ENCODE data around the gene TNNI3. TPM values are rescaled to one million over a fixed set of nuclear protein-coding genes. Genes with fewer than 3 reads are reported as not detected.

The TNNI3 gene
- total and polyA plus RNA-seq, 9 of the 15 experiments (the other 6 are each of a cell fraction or from before 2014, with no cell fraction given), result 4.7 to 158 (median 42.0) TPM

DNA sequence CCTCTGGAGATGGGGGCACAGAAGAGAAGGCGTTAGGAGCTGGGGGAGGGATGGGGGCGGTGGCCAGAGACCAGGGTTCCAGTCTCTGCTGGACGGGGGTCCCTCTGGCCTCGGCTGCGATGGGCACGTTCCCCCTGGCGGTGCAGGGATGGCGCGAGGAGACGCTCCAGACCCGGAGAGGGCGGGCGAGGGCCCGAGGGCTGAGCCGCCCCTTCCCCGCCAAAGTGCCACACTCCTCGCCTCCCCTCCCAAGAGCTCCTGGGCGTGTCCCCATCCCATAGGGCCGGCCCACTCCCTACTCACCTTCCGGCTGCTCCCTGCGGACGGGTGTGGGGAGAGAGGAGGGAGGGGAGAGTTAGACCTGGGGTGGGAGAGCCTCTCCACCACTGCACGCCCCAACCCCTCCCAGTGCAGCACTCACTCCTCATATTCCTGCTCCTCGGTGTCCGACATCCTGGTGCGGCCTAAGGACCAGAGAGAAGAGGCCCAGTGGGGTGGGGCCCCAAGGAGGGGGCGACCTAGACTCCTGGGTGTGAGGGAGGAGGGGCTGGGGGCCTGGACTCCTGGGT lies 10.7 kb downstream of the TNNI3 start (continued):
- TF ChIP-seq ZBTB40 (IDR thresholded peaks at IDR 0.05) (peak; percentile 44; the same call in 1 of the 2 replicates), ZBTB40 (CRISPR knock-in tag; IDR thresholded peaks at IDR 0.05) (no peak), MTA3 (IDR thresholded peaks at IDR 0.05; ENCODE audit: borderline replicate concordance) (peak; percentile 63; the same call in 1 of the 2 replicates), ZBTB2 (IDR thresholded peaks at IDR 0.05) (peak; percentile 63; the same call in 1 of the 2 replicates), PHB2 (IDR thresholded peaks at IDR 0.05; ENCODE audit: low read depth) (no peak), ETV6 (IDR thresholded peaks at IDR 0.05; ENCODE audit: borderline replicate concordance in 1 of 2, low read depth in 2 of 2, low read length in 1 of 2) (0 out of 4 replicates have a peak, but pooled peaks of 1 of the 2 experiments have one; percentile 33), ETV6 (CRISPR knock-in tag; IDR thresholded peaks at IDR 0.05; ENCODE audit: borderline replicate concordance) (no peak), BCOR (IDR thresholded peaks at IDR 0.05) (peak; percentile 22; the same call in 1 of the 2 replicates), PHF8 (IDR thresholded peaks at IDR 0.05; ENCODE audit: borderline replicate concordance, low read length) (peak; percentile 61; the same call in 1 of the 2 replicates)
- TF ChIP-seq, protein P1, sequence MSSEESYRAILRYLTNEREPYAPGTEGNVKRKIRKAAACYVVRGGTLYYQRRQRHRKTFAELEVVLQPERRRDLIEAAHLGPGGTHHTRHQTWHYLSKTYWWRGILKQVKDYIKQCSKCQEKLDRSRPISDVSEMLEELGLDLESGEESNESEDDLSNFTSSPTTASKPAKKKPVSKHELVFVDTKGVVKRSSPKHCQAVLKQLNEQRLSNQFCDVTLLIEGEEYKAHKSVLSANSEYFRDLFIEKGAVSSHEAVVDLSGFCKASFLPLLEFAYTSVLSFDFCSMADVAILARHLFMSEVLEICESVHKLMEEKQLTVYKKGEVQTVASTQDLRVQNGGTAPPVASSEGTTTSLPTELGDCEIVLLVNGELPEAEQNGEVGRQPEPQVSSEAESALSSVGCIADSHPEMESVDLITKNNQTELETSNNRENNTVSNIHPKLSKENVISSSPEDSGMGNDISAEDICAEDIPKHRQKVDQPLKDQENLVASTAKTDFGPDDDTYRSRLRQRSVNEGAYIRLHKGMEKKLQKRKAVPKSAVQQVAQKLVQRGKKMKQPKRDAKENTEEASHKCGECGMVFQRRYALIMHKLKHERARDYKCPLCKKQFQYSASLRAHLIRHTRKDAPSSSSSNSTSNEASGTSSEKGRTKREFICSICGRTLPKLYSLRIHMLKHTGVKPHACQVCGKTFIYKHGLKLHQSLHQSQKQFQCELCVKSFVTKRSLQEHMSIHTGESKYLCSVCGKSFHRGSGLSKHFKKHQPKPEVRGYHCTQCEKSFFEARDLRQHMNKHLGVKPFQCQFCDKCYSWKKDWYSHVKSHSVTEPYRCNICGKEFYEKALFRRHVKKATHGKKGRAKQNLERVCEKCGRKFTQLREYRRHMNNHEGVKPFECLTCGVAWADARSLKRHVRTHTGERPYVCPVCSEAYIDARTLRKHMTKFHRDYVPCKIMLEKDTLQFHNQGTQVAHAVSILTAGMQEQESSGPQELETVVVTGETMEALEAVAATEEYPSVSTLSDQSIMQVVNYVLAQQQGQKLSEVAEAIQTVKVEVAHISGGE (CRISPR knock-in tag; IDR thresholded peaks at IDR 0.05), result no peak
